ENCODE measurements around the gene SPCS1.

- TF ChIP-seq, protein P1, sequence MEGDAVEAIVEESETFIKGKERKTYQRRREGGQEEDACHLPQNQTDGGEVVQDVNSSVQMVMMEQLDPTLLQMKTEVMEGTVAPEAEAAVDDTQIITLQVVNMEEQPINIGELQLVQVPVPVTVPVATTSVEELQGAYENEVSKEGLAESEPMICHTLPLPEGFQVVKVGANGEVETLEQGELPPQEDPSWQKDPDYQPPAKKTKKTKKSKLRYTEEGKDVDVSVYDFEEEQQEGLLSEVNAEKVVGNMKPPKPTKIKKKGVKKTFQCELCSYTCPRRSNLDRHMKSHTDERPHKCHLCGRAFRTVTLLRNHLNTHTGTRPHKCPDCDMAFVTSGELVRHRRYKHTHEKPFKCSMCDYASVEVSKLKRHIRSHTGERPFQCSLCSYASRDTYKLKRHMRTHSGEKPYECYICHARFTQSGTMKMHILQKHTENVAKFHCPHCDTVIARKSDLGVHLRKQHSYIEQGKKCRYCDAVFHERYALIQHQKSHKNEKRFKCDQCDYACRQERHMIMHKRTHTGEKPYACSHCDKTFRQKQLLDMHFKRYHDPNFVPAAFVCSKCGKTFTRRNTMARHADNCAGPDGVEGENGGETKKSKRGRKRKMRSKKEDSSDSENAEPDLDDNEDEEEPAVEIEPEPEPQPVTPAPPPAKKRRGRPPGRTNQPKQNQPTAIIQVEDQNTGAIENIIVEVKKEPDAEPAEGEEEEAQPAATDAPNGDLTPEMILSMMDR (IDR thresholded peaks at IDR 0.05), result no peak
- TF ChIP-seq POLR2A (IDR thresholded peaks at IDR 0.05; ENCODE audit: low read depth) (no peak), EP300 (IDR thresholded peaks at IDR 0.05) (no peak), POLR2AphosphoS5 (IDR thresholded peaks at IDR 0.05) (no peak)
Observed at GRCh38 chr3:52696830-52697631, 8.9 kb upstream of the SPCS1 start.

Measured in esophagus muscularis mucosa (tissue), 4 donors.